A204.1 (cell line): ENCODE measurements around the gene SNX17.

Experiments used
- FAIRE-seq: peaks from 2 replicates; lab custom pipeline; 2012; peaks lifted over from hg19 to GRCh38; lab: Jason Lieb, UNC

Gene SNX17

GRCh38 chr2:27369471-27370025, 868 bp upstream of the SNX17 start:
- FAIRE-seq = no peak

GRCh38 chr2:27370816-27371620, 602 bp downstream of the SNX17 start:
- no peak for FAIRE-seq

GRCh38 chr2:27372937-27373336, 2.5 kb downstream of the SNX17 start:
- FAIRE-seq = no peak

GRCh38 chr2:27373567-27373966, 3.2 kb downstream of the SNX17 start:
- FAIRE-seq = no peak

GRCh38 chr2:27375513-27376099, 5.2 kb downstream of the SNX17 start:
- no peak for FAIRE-seq

GRCh38 chr2:27376151-27376865, 5.9 kb downstream of the SNX17 start:
- no peak for FAIRE-seq

GRCh38 chr2:27376866-27377617, 6.6 kb downstream of the SNX17 start:
- FAIRE-seq = no peak

GRCh38 chr2:27377618-27378095, 7.2 kb downstream of the SNX17 start:
- no peak for FAIRE-seq

GRCh38 chr2:27378096-27378808, 7.8 kb downstream of the SNX17 start:
- no peak for FAIRE-seq

GRCh38 chr2:27378809-27379290, 8.4 kb downstream of the SNX17 start:
- FAIRE-seq = no peak

GRCh38 chr2:27379383-27379835, 9.0 kb downstream of the SNX17 start:
- FAIRE-seq = no peak

GRCh38 chr2:27379836-27380625, 9.6 kb downstream of the SNX17 start:
- no peak for FAIRE-seq

- peak; percentile 14 for FAIRE-seq
Observed at GRCh38 chr2:27380626-27381545, 10.5 kb downstream of the SNX17 start, which contains the start of gene ZNF513. Gene ZNF513 (minus strand): TSS chr2:27380734. CDS start chr2:27380526, 208 bp downstream.

- no peak for FAIRE-seq
Observed at GRCh38 chr2:27381577-27382181, 11.3 kb downstream of the SNX17 start.

- no peak for FAIRE-seq
Observed at GRCh38 chr2:27390822-27391679, 20.6 kb downstream of the SNX17 start.

GRCh38 chr2:27393225-27393624, 22.8 kb downstream of the SNX17 start:
- FAIRE-seq = no peak

- no peak for FAIRE-seq
Observed at GRCh38 chr2:27398962-27399361, 28.5 kb downstream of the SNX17 start.
